Suprapubic skin (tissue), 3 donors: Measurements from ENCODE around the gene SPRTN.

Experiments used
- EP300 ChIP-seq: sonication (generic); formaldehyde crosslinking; IDR thresholded peaks from one replicate; pipeline ENCODE4 v1.6.1; 2017; ENCODE audit warnings: antibody characterized with exemption
- POLR2A ChIP-seq, 2 donors: fragments of 450-650 bp; IDR thresholded peaks; one replicate each; pipeline ENCODE4 v1.6.1; 2017; ENCODE audit warnings: antibody characterized with exemption in 2 of 2, mild to moderate bottlenecking in 2 of 2, moderate library complexity in 2 of 2
- TF ChIP-seq, protein P1 (sequence below), 2 donors: fragments of 200-600 bp in 1 of 2; fragments of 450-650 bp in 1 of 2; sonication (generic) in 1 of 2; IDR thresholded peaks; one replicate each; pipeline ENCODE4 v1.5.1; 2016 to 2019; ENCODE audit warnings: antibody characterized with exemption in 2 of 2, mild to moderate bottlenecking in 1 of 2, moderate library complexity in 1 of 2

DNA sequence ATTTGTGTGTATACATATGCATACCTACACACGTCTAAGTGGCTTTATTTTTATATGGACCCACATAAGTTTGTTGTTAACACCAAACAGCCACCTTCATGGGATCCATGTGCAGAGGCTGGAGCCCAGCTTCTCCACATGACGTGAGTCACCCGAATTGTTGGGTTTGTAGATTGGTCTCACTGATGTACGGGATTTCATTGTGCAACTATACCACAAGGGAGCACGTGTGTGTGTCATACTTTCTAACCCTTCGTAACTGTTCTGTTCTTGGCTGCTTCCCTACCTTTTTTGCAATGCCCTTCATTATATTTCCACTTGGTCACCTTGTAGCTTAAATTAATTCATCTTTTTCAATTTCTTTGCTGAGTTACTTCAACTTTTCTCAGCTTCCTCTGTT is 21.0 kb downstream of the SPRTN start:
- TF ChIP-seq, protein P1, sequence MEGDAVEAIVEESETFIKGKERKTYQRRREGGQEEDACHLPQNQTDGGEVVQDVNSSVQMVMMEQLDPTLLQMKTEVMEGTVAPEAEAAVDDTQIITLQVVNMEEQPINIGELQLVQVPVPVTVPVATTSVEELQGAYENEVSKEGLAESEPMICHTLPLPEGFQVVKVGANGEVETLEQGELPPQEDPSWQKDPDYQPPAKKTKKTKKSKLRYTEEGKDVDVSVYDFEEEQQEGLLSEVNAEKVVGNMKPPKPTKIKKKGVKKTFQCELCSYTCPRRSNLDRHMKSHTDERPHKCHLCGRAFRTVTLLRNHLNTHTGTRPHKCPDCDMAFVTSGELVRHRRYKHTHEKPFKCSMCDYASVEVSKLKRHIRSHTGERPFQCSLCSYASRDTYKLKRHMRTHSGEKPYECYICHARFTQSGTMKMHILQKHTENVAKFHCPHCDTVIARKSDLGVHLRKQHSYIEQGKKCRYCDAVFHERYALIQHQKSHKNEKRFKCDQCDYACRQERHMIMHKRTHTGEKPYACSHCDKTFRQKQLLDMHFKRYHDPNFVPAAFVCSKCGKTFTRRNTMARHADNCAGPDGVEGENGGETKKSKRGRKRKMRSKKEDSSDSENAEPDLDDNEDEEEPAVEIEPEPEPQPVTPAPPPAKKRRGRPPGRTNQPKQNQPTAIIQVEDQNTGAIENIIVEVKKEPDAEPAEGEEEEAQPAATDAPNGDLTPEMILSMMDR (IDR thresholded peaks at IDR 0.05) = no peak
- TF ChIP-seq POLR2A (IDR thresholded peaks at IDR 0.05) (no peak), EP300 (no peak)
